AG10803 (cell line): ENCODE data around the gene PARP16.
"Not testable (repeated sequence)": the region's sequence is repeated elsewhere in the genome, so short reads cannot be mapped to it uniquely, and the experiment has no call there.

Source experiments
- DNase-seq: peaks from one replicate; pipeline ENCODE4 v3.0.0; 2010; ENCODE audit warnings: low read depth
- H3K4me3 ChIP-seq: 2 replicates; pipeline ENCODE4 v1.5.1; 2011; ENCODE audit warnings: mild to moderate bottlenecking, low read length, control low read depth
- CTCF ChIP-seq: conservative IDR thresholded peaks from 2 replicates; pipeline ENCODE4 v1.5.1; 2011; ENCODE audit warnings: mild to moderate bottlenecking, low read length, control low read depth, inconsistent platforms

The PARP16 gene

GRCh38 chr15:65248511-65249255 is 38.0 kb downstream of the PARP16 start:
- H3K4me3 ChIP-seq = no peak overlapping the region
- no peak for DNase-seq

GRCh38 chr15:65246939-65247338 is 39.7 kb downstream of the PARP16 start:
- H3K4me3 ChIP-seq = no peak overlapping the region
- DNase-seq = no peak
- TF ChIP-seq CTCF = no peak

More at GRCh38 chr15:65248511-65249255, 38.0 kb downstream of the PARP16 start:
- no peak for TF ChIP-seq CTCF

- no peak overlapping the region for H3K4me3 ChIP-seq
- TF ChIP-seq CTCF = no peak
- DNase-seq = no peak
Measured at GRCh38 chr15:65246026-65246714, 40.5 kb downstream of the PARP16 start.

- no peak overlapping the region for H3K4me3 ChIP-seq
- no peak for TF ChIP-seq CTCF
- DNase-seq = peak; percentile 44
Measured at GRCh38 chr15:65245096-65245856, 41.4 kb downstream of the PARP16 start.

- TF ChIP-seq CTCF = no peak
- DNase-seq = no peak
Measured at GRCh38 chr15:65244638-65245037, 42.0 kb downstream of the PARP16 start.

GRCh38 chr15:65236443-65236842 is 50.2 kb downstream of the PARP16 start:
- DNase-seq = not testable (repeated sequence)

More at GRCh38 chr15:65244638-65245037, 42.0 kb downstream of the PARP16 start:
- no peak overlapping the region for H3K4me3 ChIP-seq

GRCh38 chr15:65233696-65234095 is 53.0 kb downstream of the PARP16 start:
- DNase-seq = no peak
- no peak for TF ChIP-seq CTCF
- H3K4me3 ChIP-seq = no peak overlapping the region

More at GRCh38 chr15:65236443-65236842, 50.2 kb downstream of the PARP16 start:
- not testable (repeated sequence) for H3K4me3 ChIP-seq
